Neural cell (in vitro differentiated cells): Measurements from ENCODE around the gene CDH6. TPM values are rescaled to one million over a fixed set of nuclear protein-coding genes. Genes with fewer than 3 reads are reported as not detected.

Source experiments
- H2AFZ ChIP-seq: fragments of 200-600, 300-800 bp; sonication (generic), shearing (Covaris generic); 2 replicates; pipeline ENCODE4 v1.6.0; 2014; ENCODE audit warnings: low read depth, mild to moderate bottlenecking, antibody characterized with exemption, low read length, moderate library complexity
- H3F3A ChIP-seq: fragments of 200-600 bp; shearing (Covaris generic); 2 replicates; pipeline ENCODE4 v1.6.1; 2016; ENCODE audit warnings: mild to moderate bottlenecking, moderate library complexity, mixed read lengths, antibody characterized with exemption, low read length; ENCODE audit not compliant: insufficient read depth, poor library complexity, severe bottlenecking
- H3K27ac ChIP-seq: fragments of 200-600, 300-800 bp; sonication (generic), shearing (Covaris generic); 2 replicates; pipeline ENCODE4 v1.5.1; 2014; ENCODE audit warnings: mild to moderate bottlenecking, low read length, moderate library complexity
- H3K27me3 ChIP-seq: fragments of 300-800, 200-600 bp; sonication (generic), shearing (Covaris generic); 2 replicates; pipeline ENCODE4 v1.6.0; 2014; ENCODE audit warnings: mild to moderate bottlenecking, low read depth, low read length, moderate library complexity; ENCODE audit not compliant: insufficient read depth
- H3K36me3 ChIP-seq: fragments of 300-800, 200-600 bp; sonication (generic), shearing (Covaris generic); 2 replicates; pipeline ENCODE4 v1.5.1; 2014; ENCODE audit warnings: mild to moderate bottlenecking, antibody characterized with exemption, low read length, moderate library complexity; ENCODE audit not compliant: insufficient read depth
- H3K4me2 ChIP-seq: fragments of 300-800, 200-600 bp; sonication (generic), shearing (Covaris generic); 2 replicates; pipeline ENCODE4 v1.6.0; 2014; ENCODE audit warnings: mild to moderate bottlenecking, low read length
- H3K4me3 ChIP-seq: fragments of 300-800, 200-600 bp; sonication (generic), shearing (Covaris generic); 2 replicates; pipeline ENCODE4 v1.5.1; 2014; ENCODE audit warnings: mild to moderate bottlenecking, low read length, moderate library complexity
- H3K79me2 ChIP-seq: fragments of 200-600 bp; shearing (Covaris generic); replicated peaks from 2 replicates; pipeline ENCODE4 v1.6.0; 2014; ENCODE audit warnings: mild to moderate bottlenecking, low read length, moderate library complexity; ENCODE audit not compliant: insufficient read depth
- H3K9ac ChIP-seq: fragments of 300-800, 200-600 bp; sonication (generic), shearing (Covaris generic); 2 replicates; pipeline ENCODE4 v1.6.1; 2016; ENCODE audit warnings: mild to moderate bottlenecking, low read length, mixed read lengths
- H3K9me2 ChIP-seq: fragments of 200-600 bp; shearing (Covaris generic); 2 replicates; pipeline ENCODE4 v1.6.1; 2016; ENCODE audit warnings: mild to moderate bottlenecking, low read length, mixed read lengths; ENCODE audit not compliant: insufficient read depth
- H3K9me3 ChIP-seq: fragments of 200-600, 300-800 bp; sonication (generic), shearing (Covaris generic); 2 replicates; pipeline ENCODE4 v1.6.1; 2016; ENCODE audit warnings: mild to moderate bottlenecking, mixed run types, low read length, moderate library complexity, mixed read lengths
- H4K20me1 ChIP-seq: fragments of 200-600 bp; shearing (Covaris generic); 2 replicates; pipeline ENCODE4 v1.6.1; 2016; ENCODE audit warnings: mild to moderate bottlenecking, mixed run types; ENCODE audit not compliant: insufficient read depth
- EP300 ChIP-seq: fragments of 450-650 bp; conservative IDR thresholded peaks from 2 replicates; pipeline ENCODE4 v1.6.1; 2014; ENCODE audit warnings: antibody characterized with exemption, mild to moderate bottlenecking, moderate library complexity; ENCODE audit not compliant: poor library complexity, severe bottlenecking
- EZH2 ChIP-seq: fragments of 200-600, 300-800 bp; shearing (Covaris generic), sonication (generic); IDR thresholded peaks from 2 replicates; pipeline ENCODE4 v1.6.1; 2014; ENCODE audit warnings: antibody characterized with exemption, low read length, borderline replicate concordance, mild to moderate bottlenecking; ENCODE audit not compliant: insufficient read depth, poor library complexity, severe bottlenecking
- MXI1 ChIP-seq: fragments of 450-650 bp; conservative IDR thresholded peaks from 2 replicates; pipeline ENCODE4 v1.6.1; 2014; ENCODE audit warnings: antibody characterized with exemption, mild to moderate bottlenecking; ENCODE audit not compliant: poor library complexity, severe bottlenecking
- POLR2AphosphoS5 ChIP-seq: IDR thresholded peaks from 2 replicates; pipeline ENCODE4 v1.6.1; 2012
- RAD21 ChIP-seq: fragments of 450-650 bp; conservative IDR thresholded peaks from 2 replicates; pipeline ENCODE4 v1.6.1; 2014; ENCODE audit warnings: antibody characterized with exemption, mild to moderate bottlenecking, moderate library complexity
- SMC3 ChIP-seq: fragments of 450-650 bp; conservative IDR thresholded peaks from 2 replicates; pipeline ENCODE4 v1.6.1; 2014; ENCODE audit warnings: antibody characterized with exemption, mild to moderate bottlenecking, moderate library complexity; ENCODE audit not compliant: poor library complexity
- TAF1 ChIP-seq: IDR thresholded peaks from 2 replicates; pipeline ENCODE4 v1.6.1; 2012; ENCODE audit warnings: low read depth
- polyA plus RNA-seq: library from polyadenylated mRNA; depleted of rRNA; stranded (reverse); fragments of >200 nt; gene quantifications from 2 replicates; pipeline ENCODE4 v1.2.3, GENCODE V29; 2014
- TF ChIP-seq, protein P1 (sequence below): fragments of 450-650 bp; IDR thresholded peaks from 2 replicates; pipeline ENCODE4 v1.5.1; 2014; ENCODE audit warnings: antibody characterized with exemption, mild to moderate bottlenecking, moderate library complexity; ENCODE audit not compliant: poor library complexity, severe bottlenecking
- TF ChIP-seq, protein P2 (sequence below): IDR thresholded peaks from 2 replicates; pipeline ENCODE4 v1.6.1; 2012; ENCODE audit warnings: borderline replicate concordance

CDH6 gene
- polyA plus RNA-seq, 1 donor from 2014 or later = 2.1 TPM

DNA sequence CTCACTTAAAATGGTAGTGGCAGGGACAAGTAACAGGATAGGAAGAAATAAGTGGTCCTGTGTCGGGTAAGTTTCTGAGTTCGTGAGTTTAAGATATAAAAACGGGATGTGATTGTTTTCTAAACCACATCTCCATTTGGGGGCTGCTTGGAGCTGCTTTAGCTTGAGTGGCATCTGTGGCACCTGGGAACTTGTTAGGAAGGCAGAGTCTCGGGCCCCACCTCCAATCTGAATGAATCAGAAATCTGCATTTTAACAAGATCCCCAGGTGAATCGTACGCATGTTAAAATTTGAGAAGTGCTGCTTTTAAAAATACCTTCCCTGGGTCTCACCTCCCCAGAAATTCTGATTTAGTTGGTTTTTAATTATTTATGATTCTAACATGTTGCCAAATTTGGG, 78.1 kb downstream of the CDH6 start:
- Histone ChIP-seq H3F3A (no peaks in the 10 kb centered on the region), H3K79me2 (no peaks in the 10 kb centered on the region), H3K9ac (no peak overlapping the region), H3K27me3 (no peaks in the 10 kb centered on the region), H3K4me2 (no peak overlapping the region), H3K36me3 (no peaks in the 10 kb centered on the region), H3K9me3 (no peaks in the 10 kb centered on the region), H3K9me2 (no peaks in the 10 kb centered on the region), H4K20me1 (no peaks in the 10 kb centered on the region), H3K4me3 (no peak overlapping the region), H3K27ac (no peak overlapping the region), H2AFZ (no peak overlapping the region)
- TF ChIP-seq TAF1 (no peak), POLR2AphosphoS5 (no peak), EP300 (no peak)
- TF ChIP-seq, protein P1, sequence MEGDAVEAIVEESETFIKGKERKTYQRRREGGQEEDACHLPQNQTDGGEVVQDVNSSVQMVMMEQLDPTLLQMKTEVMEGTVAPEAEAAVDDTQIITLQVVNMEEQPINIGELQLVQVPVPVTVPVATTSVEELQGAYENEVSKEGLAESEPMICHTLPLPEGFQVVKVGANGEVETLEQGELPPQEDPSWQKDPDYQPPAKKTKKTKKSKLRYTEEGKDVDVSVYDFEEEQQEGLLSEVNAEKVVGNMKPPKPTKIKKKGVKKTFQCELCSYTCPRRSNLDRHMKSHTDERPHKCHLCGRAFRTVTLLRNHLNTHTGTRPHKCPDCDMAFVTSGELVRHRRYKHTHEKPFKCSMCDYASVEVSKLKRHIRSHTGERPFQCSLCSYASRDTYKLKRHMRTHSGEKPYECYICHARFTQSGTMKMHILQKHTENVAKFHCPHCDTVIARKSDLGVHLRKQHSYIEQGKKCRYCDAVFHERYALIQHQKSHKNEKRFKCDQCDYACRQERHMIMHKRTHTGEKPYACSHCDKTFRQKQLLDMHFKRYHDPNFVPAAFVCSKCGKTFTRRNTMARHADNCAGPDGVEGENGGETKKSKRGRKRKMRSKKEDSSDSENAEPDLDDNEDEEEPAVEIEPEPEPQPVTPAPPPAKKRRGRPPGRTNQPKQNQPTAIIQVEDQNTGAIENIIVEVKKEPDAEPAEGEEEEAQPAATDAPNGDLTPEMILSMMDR = no peak
- TF ChIP-seq, protein P2, sequence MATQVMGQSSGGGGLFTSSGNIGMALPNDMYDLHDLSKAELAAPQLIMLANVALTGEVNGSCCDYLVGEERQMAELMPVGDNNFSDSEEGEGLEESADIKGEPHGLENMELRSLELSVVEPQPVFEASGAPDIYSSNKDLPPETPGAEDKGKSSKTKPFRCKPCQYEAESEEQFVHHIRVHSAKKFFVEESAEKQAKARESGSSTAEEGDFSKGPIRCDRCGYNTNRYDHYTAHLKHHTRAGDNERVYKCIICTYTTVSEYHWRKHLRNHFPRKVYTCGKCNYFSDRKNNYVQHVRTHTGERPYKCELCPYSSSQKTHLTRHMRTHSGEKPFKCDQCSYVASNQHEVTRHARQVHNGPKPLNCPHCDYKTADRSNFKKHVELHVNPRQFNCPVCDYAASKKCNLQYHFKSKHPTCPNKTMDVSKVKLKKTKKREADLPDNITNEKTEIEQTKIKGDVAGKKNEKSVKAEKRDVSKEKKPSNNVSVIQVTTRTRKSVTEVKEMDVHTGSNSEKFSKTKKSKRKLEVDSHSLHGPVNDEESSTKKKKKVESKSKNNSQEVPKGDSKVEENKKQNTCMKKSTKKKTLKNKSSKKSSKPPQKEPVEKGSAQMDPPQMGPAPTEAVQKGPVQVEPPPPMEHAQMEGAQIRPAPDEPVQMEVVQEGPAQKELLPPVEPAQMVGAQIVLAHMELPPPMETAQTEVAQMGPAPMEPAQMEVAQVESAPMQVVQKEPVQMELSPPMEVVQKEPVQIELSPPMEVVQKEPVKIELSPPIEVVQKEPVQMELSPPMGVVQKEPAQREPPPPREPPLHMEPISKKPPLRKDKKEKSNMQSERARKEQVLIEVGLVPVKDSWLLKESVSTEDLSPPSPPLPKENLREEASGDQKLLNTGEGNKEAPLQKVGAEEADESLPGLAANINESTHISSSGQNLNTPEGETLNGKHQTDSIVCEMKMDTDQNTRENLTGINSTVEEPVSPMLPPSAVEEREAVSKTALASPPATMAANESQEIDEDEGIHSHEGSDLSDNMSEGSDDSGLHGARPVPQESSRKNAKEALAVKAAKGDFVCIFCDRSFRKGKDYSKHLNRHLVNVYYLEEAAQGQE = no peak

GRCh38 chr5:31273161-31273560, 79.7 kb downstream of the CDH6 start:
- Histone ChIP-seq H4K20me1 (no peaks in the 10 kb centered on the region), H3K9me3 (no peaks in the 10 kb centered on the region), H3K9me2 (no peaks in the 10 kb centered on the region), H3K27me3 (no peaks in the 10 kb centered on the region), H3K4me2 (no peak overlapping the region), H3K27ac (no peak overlapping the region), H3F3A (no peaks in the 10 kb centered on the region), H3K36me3 (no peaks in the 10 kb centered on the region), H2AFZ (no peak overlapping the region), H3K9ac (no peak overlapping the region), H3K79me2 (no peaks in the 10 kb centered on the region), H3K4me3 (no peak overlapping the region)
- TF ChIP-seq TAF1 = no peak
- no peak for TF ChIP-seq SMC3
- no peak for TF ChIP-seq EZH2

DNA sequence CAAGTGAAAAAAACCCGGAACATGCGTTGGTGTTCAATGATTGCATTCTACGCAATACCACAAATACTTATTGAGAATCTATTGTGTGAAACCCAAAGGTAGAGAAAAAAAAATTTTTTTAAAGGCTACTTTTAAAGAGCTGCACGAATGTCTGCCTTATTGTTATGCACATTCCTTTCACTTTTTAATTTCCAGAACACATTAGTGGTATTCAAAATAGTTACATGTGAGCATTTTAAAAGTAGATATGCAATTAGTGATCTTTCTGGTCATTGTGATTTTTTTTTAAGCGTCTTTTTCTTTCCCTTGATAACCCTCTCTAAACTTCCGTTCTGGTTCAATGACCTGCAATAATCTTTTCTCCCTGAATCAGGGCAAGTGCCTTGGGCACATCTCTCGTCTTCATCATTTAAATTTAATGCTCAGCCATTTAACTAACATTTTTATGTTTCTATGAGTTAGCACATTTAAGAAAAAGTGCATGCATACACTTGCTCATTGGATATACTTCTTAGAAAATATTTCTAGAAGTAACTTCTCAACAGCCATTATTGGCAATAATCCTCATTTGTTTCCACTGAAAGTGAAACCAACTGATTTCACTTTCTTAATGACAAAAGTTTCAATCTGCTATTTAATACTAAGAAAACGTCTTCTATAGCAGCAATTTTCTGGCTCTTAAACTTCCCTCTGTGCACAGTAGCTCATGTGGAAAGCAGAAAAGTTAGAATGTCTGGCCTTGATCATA, 80.3 kb downstream of the CDH6 start:
- Histone ChIP-seq H3K27ac (no peak overlapping the region), H3K9me2 (no peaks in the 10 kb centered on the region), H3K36me3 (no peaks in the 10 kb centered on the region), H2AFZ (no peak overlapping the region), H3K4me3 (no peak overlapping the region), H4K20me1 (no peaks in the 10 kb centered on the region), H3K9ac (no peak overlapping the region), H3K79me2 (no peaks in the 10 kb centered on the region), H3F3A (no peaks in the 10 kb centered on the region), H3K4me2 (no peak overlapping the region), H3K27me3 (no peaks in the 10 kb centered on the region), H3K9me3 (no peaks in the 10 kb centered on the region)
- TF ChIP-seq TAF1 (no peak), RAD21 (no peak), POLR2AphosphoS5 (no peak), SMC3 (no peak), EZH2 (no peak), MXI1 (no peak), EP300 (no peak)
- TF ChIP-seq, protein P1 = no peak
